HuH-7.5 (cell line): ENCODE measurements around the gene DTX1.

Experiments
- DNase-seq: peaks from one replicate; pipeline ENCODE4 v3.0.0; 2011; ENCODE audit warnings: low spot score

DTX1 gene

DNA sequence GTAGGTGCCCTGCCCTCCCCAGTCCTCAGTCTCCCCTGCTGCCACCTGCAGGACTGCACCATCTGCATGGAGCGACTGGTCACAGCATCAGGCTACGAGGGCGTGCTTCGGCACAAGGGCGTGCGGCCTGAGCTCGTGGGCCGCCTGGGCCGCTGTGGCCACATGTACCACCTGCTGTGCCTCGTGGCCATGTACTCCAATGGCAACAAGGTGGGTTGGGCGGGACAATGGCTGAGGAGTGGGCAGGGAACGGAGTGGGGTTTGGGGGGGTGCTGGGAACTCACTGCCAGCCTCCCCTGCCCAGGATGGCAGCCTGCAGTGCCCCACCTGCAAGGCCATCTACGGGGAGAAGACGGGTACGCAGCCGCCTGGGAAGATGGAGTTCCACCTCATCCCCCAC, 38.2 kb downstream of the DTX1 start:
- no peak for DNase-seq

DNA sequence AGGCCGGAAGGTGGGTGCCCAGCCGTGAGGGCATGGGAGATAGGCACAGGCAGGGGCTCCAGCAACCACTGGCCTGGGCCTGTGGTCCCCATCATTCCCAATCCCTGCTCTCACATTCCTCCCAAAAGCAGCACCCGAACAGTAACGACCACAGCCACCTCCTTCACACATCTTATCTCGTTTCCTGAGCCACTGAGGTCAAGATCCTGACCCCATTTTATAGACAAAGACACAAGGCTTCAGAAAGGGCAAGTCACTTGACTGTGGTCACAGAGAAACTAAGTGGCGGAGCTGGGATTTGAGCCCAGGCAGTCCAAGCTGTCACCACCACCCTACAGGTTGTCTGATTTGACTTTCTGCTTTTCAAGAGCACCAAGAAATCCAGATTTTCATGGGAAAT, 38.9 kb downstream of the DTX1 start:
- no peak for DNase-seq

GRCh38 chr12:113096675-113097461, 40.3 kb downstream of the DTX1 start:
- DNase-seq: no peak

DNA sequence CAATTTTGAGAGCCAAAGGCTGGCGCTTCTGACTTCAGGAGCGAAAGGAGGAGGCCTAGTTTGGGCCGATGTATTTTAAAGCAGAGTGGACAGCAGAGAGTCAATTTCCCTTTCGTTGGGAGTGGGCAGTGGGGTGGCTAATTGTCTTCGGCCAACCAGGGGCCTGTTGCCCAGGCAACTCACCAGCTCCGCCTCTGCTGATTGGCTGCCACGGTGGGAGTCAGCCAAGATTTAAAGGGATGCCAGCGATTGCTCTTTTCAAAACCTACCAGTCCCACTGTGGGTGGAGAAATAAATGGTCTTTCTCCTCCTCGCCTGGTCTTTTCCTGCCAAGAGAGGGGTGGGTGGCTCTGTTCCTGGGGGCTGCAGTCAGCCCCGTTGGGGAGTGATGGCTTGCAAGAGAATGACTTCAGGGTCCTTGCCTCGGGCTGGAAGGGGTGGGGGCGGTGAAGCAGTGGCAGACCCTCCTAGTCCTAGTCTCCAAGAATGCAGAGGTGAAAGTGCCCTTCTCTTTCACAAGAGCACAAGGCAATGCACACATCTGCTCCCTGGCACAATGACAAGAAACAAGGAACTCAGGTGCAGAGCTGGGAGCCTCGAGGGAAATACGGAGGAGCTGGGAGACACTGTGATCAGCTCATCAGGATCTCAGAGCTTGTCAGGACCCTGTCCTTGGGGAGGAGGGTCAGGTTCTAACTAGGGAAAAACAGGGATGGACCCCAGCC, 41.3 kb downstream of the DTX1 start:
- no peak for DNase-seq

DNA sequence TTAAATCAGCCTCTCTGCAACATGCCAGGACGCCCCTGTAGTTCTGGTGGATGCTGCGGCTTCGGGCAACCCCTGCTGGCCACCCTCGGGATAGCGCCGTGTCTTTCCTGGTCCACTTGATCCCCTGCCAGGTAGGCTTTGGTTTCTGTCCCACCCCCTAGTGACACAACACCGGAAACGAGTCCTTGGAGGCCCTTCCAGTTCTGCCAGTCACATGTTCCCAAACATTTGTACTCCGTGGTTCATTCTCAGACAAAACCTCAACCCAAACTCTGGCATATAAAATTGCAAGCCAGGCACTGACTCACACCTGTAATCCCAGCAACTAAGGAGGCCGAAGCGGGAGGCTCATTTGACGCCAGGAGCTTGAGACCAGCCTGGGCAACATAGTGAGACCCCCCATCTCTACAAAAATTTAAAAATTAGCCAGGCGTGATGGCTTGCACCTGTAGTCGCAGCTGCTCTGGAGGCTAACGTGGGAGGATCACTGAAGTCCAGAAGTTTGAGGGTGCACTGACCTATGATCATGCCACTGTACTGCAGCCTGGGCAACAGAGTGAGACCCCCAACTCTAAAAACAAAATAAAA, 42.0 kb downstream of the DTX1 start:
- DNase-seq: peak; percentile 95

DNA sequence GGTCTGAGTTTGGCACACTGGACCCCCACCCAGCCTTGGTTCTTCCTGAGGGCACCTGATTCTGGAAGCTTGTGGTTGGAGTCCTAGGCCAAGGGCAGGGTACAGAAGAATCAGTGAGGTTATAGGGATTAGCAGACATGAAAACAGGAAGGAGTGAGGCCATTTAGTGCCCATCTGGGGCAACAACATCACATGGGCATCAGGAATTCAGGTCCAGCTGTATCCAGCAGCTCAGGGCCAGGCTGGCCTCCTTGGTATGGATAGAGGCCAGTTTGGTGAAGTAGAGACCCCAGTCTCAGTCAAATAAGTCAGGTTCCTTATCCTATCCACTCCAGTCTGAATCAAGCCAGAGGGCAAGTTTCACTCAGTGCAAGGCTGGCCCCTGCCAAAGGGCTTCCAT, 42.8 kb downstream of the DTX1 start:
- no peak for DNase-seq

DNA sequence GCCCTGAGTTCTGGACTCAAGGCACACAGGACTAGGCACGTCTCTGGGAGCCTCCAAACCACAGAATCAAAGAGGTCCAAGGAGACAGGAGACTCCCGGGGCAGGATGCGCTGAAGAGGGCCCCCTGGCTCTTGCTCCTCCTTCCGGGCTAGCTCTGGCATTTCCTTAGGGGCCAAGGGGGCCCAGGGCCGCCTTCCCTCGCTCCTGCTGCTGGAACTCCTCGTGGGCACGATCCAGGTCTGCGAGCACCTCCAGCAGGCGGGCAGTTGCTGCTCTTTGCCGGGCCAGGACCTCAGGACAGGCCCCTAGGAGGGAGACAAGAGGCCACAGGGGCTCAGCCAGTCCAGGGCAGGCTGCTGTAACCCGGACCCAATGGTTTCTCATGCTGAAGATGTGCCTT, 43.2 kb downstream of the DTX1 start:
- no peak for DNase-seq

DNA sequence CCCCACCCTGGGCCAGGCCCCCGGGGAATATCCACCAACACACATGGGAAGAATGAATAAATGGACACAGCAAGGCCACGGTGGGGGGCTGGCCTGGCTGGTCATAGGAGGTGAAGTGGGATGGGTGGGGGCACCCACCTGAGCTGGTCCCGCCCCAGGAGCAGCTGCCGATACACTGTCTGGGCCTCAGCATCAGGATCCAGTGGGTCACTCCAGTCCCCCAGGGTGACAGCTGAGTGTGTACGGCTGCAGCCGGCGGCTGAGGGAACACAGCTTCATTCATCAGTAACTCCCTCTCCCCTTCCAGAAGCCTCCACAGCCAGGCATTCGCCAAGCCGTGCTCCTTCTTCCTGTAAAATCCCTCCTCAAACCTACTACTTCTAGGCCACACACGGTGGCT, 45.2 kb downstream of the DTX1 start:
- no peak for DNase-seq

DNA sequence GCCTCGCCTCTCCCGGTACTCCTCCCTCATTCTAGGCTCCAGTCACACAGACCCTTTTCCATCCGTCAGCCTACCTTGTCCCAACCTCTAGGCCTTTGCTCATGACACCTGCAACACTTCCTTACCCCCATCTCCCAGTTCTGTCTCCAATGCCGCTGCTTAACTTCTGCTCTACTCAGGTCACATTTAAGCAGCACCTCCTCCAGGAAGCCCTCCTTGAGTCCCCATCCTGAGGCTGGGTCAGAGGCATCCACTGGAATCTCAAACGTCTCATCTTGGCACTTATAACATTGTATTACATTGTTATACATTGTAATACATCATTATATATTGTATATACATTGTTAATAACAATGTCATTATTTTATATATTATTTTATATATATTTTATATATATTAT, 46.3 kb downstream of the DTX1 start:
- DNase-seq: no peak

- no peak for DNase-seq
These were observed 47.4 kb downstream of the DTX1 start for GRCh38 chr12:113103756-113104450.

DNA sequence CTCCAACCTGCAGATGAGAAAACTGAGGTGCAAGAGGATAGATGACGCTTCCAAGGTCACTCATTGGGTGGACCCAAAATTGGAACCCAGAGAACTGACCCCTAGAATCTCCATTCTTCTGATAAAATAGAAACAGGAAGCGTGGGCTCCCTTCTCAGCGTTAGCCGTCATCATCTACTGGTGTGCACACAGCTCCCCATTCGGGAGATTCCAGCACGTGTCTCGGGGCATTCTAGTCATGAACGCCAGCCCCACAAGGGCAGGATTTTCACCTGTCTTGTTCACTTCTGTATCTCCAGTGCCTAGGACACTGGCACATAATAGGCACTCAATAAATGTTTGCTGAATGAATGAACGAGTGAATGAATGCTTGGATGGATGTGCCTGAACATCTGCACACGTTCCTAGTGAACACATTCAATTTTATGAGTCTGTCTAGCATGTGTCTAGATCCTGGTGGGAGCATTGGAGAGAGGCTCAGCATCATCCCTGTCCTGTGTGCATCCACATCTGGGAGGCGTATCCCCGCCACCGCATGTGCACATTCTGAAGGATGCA, 48.5 kb downstream of the DTX1 start:
- no peak for DNase-seq

DNA sequence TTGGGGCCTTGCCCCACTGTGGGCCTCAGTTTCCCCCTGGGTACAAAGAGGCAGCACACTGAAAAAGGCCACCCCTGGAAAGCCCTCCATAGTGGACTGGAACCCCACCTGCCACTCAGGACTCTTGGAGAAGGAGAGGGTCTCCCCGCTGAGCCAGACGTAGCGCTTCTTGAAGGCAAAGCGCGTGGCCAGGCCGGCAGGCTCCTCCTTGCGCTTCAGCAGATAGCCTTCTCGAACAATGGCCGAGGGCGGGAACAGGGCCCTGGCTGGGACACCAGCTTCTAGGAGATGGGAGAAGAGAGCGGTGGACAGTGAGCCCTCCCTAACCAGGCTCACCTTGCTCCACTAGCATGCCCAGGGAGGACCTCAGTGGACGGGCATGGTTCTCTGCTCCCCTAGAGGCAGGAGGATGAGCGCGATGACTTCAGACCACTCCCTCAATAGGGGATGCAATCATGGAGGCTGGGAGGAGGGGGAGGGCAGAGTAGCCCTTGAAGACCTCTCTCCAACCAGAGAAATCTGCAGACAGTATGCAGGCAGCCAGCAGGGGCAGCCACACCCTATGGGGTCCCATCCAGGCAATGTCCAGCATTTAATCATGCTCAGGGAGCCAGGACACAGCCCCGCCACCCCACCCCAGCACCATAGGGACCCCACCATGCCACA, 49.2 kb downstream of the DTX1 start:
- DNase-seq: no peak

DNA sequence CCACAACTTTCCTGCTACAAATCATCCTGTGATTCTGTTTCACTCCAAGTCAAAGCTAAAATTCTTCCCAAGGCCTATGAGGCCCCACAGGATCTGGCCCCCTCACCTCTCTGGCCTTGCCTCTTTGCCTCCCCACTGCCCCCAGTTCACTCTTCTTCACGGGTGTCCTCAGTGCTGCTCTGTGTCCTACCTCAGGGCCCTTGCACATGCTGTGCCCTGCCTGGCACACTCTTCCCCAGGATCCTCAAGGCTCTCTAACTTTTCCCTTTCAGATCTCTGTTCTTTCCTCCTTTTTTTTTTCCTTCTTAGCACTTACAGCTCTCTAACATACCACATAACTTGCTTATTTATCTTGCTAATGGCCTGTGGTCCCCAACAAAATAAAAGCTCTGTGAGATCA, 49.8 kb downstream of the DTX1 start:
- no peak for DNase-seq

DNA sequence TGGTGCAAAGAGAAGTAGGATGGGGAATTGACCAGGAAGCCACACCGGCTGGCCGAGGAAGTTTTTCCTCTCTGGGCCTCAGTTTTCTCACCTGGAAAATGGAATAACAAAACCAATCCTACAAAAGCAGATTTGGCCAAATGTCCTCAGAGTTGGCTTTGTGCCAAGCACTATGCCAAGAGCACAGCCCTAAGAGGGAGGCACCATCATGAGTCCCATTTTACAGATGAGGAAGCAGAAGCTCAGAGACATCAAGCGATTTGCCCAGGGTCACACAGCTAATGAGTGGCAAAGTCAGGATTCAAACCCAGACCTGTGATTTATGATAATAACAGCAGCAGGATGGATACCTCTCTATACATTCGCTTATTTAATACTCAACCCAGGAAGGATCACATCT, 51.8 kb downstream of the DTX1 start:
- DNase-seq: no peak

GRCh38 chr12:113109360-113109759, 52.8 kb downstream of the DTX1 start:
- DNase-seq: peak; percentile 12

DNA sequence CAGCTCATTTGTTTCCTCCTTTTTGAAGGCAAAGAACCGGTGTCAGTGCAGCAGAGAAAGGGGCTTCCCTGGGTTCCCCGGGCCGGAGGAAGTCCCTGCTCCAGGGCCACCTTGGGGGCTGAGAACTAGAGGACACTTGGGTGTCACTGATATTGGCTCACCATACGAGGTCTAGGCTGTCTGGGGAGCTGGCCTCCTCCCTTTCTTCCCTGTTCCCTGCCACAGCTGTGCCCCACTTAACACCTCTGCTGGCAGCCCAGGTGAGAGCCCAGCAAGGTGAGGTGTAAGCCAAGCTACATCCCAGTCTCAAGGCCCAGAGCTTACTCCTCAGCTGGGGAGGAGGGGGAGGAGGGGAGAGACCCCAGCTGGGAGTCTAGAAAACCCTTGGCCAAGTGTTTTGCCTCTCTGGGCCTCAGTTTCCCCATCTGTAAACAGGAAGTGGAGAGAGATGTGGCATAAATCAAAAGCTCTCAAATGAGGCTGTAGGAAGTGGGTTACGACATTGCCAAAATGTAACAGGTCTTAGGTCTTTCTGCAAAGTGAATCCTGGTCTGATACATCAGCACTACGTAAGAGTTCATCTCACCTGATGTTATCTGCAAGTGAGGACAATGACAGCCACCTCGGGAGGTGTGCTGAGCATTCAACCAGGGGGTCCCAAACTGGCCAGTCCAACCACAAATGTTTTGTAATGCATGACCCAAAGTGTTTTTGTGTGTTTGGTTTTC, 53.5 kb downstream of the DTX1 start:
- no peak for DNase-seq

- no peak for DNase-seq
These were observed 54.7 kb downstream of the DTX1 start for GRCh38 chr12:113111247-113111646.

GRCh38 chr12:113112043-113112899, 55.7 kb downstream of the DTX1 start:
- no peak for DNase-seq

DNA sequence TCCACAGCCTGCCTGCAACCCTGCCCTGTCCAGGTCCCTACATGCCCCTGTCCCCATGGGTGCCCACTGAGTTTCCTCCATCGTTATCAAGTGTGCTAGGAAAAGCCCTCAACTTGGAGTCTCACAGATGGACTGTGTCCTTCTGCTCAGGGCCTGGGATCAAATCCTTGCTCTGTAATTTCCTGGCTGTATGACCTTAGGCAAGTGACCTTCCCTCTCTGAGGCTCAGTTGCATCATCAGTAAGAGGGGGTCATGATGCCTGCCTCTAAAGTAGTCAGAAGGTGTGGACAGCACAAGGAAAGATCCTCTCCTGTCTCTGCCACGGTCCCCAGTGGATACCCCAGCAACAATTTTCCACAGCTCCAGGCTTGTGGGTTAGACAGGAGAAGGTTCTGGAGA, 56.9 kb downstream of the DTX1 start:
- no peak for DNase-seq
